HUES6 (cell line): ENCODE measurements around the gene GRAMD2B.

Source experiments
- H3K27ac ChIP-seq: 2 replicates; pipeline ENCODE4 v1.7.0; 2013; ENCODE audit warnings: low read depth, mild to moderate bottlenecking, low read length, inconsistent platforms
- H3K27me3 ChIP-seq: 2 replicates; pipeline ENCODE4 v1.6.1; 2013; ENCODE audit warnings: low read length; ENCODE audit not compliant: control insufficient read depth, insufficient read depth
- H3K36me3 ChIP-seq: 2 replicates; pipeline ENCODE4 v1.6.1; 2013; ENCODE audit warnings: low read length; ENCODE audit not compliant: control insufficient read depth, insufficient read depth
- H3K4me1 ChIP-seq: 2 replicates; pipeline ENCODE4 v1.6.1; 2013; ENCODE audit warnings: low read length; ENCODE audit not compliant: control insufficient read depth, insufficient read depth
- H3K4me3 ChIP-seq: 2 replicates; pipeline ENCODE4 v1.5.1; 2013; ENCODE audit warnings: low read depth, low read length
- H3K9ac ChIP-seq: one replicate; pipeline ENCODE4 v1.6.1; 2013; ENCODE audit warnings: mild to moderate bottlenecking, low read length
- H3K9me3 ChIP-seq: 2 replicates; pipeline ENCODE4 v1.6.1; 2013; ENCODE audit warnings: low read depth, low read length; ENCODE audit not compliant: control insufficient read depth, insufficient read depth

Gene GRAMD2B

DNA sequence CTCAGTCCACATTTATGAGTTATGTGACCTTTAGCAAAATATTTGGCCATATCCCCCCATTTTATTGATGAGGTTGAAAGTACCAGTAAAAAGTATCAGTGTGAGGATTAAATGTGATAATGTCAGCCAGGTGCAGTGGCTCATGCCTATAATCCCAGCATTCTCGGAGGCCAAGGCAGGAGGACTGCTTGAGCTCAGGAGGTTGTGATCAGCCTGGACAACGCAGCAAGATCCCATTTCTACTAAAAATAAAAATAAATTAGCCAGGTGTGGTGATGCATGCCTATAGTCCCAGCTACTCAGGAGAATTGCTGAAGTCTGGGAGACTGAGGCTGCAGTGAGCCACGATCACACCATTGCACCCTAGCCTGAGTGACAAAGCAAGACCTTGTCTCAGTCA, 71.2 kb downstream of the GRAMD2B start:
- Histone ChIP-seq H3K4me1 (peaks cover 19% of the 10 kb centered on the region), H3K27ac (no peak overlapping the region), H3K9ac (no peak overlapping the region), H3K4me3 (no peak overlapping the region), H3K27me3 (no peaks in the 10 kb centered on the region), H3K36me3 (no peaks in the 10 kb centered on the region; the same call in 1 of the 2 replicates), H3K9me3 (no peaks in the 10 kb centered on the region)

DNA sequence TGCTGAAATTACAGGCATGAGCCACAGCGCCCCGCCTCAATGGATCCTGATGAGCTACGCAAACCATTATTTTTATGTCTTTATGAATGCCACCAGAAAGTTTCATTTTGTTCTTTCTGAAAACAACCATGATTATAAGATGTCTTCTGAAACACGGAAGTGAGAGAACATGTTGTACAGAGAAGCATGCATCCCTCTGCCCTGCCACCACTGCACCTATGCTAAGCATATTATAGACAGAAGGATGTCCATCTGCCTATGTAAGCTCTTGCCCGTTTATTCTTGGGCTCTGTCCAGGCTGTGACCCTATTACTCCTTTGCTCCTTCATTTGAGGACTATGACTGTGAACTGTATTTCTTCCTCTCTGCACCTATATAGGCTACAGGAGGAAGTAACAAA, 74.3 kb downstream of the GRAMD2B start:
- Histone ChIP-seq H3K9me3 (no peaks in the 10 kb centered on the region), H3K9ac (no peak overlapping the region), H3K4me1 (peaks cover 2% of the 10 kb centered on the region; the same call in 1 of the 2 replicates), H3K27me3 (no peaks in the 10 kb centered on the region), H3K4me3 (no peak overlapping the region), H3K27ac (no peak overlapping the region), H3K36me3 (no peaks in the 10 kb centered on the region)

GRCh38 chr5:126499278-126499677, 76.1 kb downstream of the GRAMD2B start:
- Histone ChIP-seq H3K4me1 (peaks cover 2% of the 10 kb centered on the region), H3K9ac (no peak overlapping the region), H3K36me3 (no peaks in the 10 kb centered on the region), H3K27me3 (no peaks in the 10 kb centered on the region), H3K9me3 (no peaks in the 10 kb centered on the region), H3K4me3 (no peak overlapping the region), H3K27ac (no peak overlapping the region)

- no peaks in the 10 kb centered on the region for H3K27me3 ChIP-seq
- H3K27ac ChIP-seq, result no peak overlapping the region
- H3K9ac ChIP-seq, result no peak overlapping the region
- no peak overlapping the region for H3K4me3 ChIP-seq
- no peaks in the 10 kb centered on the region for H3K9me3 ChIP-seq
- no peaks in the 10 kb centered on the region for H3K36me3 ChIP-seq
- peaks cover 2% of the 10 kb centered on the region for H3K4me1 ChIP-seq
Measured at GRCh38 chr5:126499853-126500342, 76.7 kb downstream of the GRAMD2B start.

- no peak overlapping the region for H3K27ac ChIP-seq
- H3K9ac ChIP-seq, result no peak overlapping the region
- H3K4me3 ChIP-seq, result no peak overlapping the region
- H3K4me1 ChIP-seq, result peaks cover 2% of the 10 kb centered on the region
- no peaks in the 10 kb centered on the region for H3K9me3 ChIP-seq
- H3K27me3 ChIP-seq, result no peaks in the 10 kb centered on the region
- H3K36me3 ChIP-seq, result no peaks in the 10 kb centered on the region
Measured at GRCh38 chr5:126501448-126501847, 78.2 kb downstream of the GRAMD2B start.

- Histone ChIP-seq H3K4me1 (peaks cover 2% of the 10 kb centered on the region), H3K27me3 (no peaks in the 10 kb centered on the region), H3K36me3 (no peaks in the 10 kb centered on the region), H3K9me3 (no peaks in the 10 kb centered on the region), H3K9ac (no peak overlapping the region), H3K4me3 (no peak overlapping the region), H3K27ac (no peak overlapping the region)
Measured at GRCh38 chr5:126503602-126504104, 80.4 kb downstream of the GRAMD2B start.

DNA sequence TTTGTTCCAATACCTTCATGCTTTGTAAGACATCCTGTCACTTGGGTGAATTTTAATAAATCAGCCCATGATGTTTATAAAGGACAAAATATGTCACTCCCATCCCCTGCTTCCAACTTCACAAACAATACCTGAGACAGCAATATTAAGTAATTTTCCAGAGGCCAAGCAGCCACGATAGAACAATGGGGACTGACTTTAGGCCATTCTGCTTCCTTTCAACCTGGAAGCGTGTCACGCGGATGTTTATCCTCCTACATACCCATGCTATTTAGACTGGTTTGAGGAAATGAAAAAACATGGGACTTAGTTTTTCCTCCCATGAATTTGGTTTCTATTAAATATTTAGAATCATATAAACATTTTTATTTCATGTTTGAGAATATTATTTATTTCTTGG, 82.9 kb downstream of the GRAMD2B start:
- no peak overlapping the region for H3K4me3 ChIP-seq
- no peaks in the 10 kb centered on the region for H3K27me3 ChIP-seq
- no peak overlapping the region for H3K9ac ChIP-seq
- H3K9me3 ChIP-seq, result no peaks in the 10 kb centered on the region
- H3K27ac ChIP-seq, result no peak overlapping the region
- H3K36me3 ChIP-seq, result no peaks in the 10 kb centered on the region
- no peaks in the 10 kb centered on the region; the same call in 1 of the 2 replicates for H3K4me1 ChIP-seq

- no peak overlapping the region for H3K4me3 ChIP-seq
- H3K4me1 ChIP-seq, result no peaks in the 10 kb centered on the region; the same call in 1 of the 2 replicates
- H3K9ac ChIP-seq, result no peak overlapping the region
- no peaks in the 10 kb centered on the region for H3K9me3 ChIP-seq
- no peaks in the 10 kb centered on the region for H3K27me3 ChIP-seq
- H3K36me3 ChIP-seq, result no peaks in the 10 kb centered on the region
- no peak overlapping the region for H3K27ac ChIP-seq
Measured at GRCh38 chr5:126508251-126508961, 85.2 kb downstream of the GRAMD2B start.

- Histone ChIP-seq H3K27me3 (no peaks in the 10 kb centered on the region), H3K4me3 (no peak overlapping the region), H3K27ac (no peak overlapping the region), H3K36me3 (no peaks in the 10 kb centered on the region), H3K9me3 (no peaks in the 10 kb centered on the region), H3K9ac (no peak overlapping the region), H3K4me1 (no peaks in the 10 kb centered on the region)
Measured at GRCh38 chr5:126508962-126509279, 85.7 kb downstream of the GRAMD2B start.

DNA sequence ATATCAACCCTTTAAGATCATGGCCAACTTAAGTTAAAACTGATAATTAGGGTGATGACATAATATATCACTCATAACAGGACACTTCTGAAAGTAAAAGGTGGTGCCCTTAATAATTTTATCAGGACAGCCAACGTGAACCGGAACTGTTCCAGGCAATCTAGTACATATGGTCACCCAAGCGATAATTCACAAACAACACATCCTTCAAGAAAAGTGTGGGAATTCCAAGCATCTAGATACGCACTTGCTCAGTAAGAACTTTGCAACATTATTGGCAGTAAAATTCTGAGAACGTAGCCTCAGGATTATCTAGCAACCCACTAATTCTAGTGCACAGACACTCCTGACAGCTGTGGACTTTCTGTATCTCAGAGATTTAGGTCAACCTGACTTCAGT, 86.1 kb downstream of the GRAMD2B start:
- no peak overlapping the region for H3K4me3 ChIP-seq
- H3K4me1 ChIP-seq, result no peaks in the 10 kb centered on the region
- no peaks in the 10 kb centered on the region for H3K27me3 ChIP-seq
- no peaks in the 10 kb centered on the region for H3K9me3 ChIP-seq
- no peak overlapping the region for H3K27ac ChIP-seq
- no peak overlapping the region for H3K9ac ChIP-seq
- H3K36me3 ChIP-seq, result no peaks in the 10 kb centered on the region

- Histone ChIP-seq H3K27me3 (no peaks in the 10 kb centered on the region), H3K36me3 (no peaks in the 10 kb centered on the region), H3K27ac (no peak overlapping the region), H3K9ac (no peak overlapping the region), H3K4me1 (no peaks in the 10 kb centered on the region), H3K4me3 (no peak overlapping the region), H3K9me3 (no peaks in the 10 kb centered on the region)
Measured at GRCh38 chr5:126511961-126512360, 88.8 kb downstream of the GRAMD2B start.
